LHCN-M2 (cell line): ENCODE results near the gene VIL1. TPM values are rescaled to one million over a fixed set of nuclear protein-coding genes. Genes with fewer than 3 reads are reported as not detected.

ENCODE experiments used
- DNase-seq: peaks from one replicate; pipeline ENCODE4 v3.0.0-alpha.2; 2012; ENCODE audit warnings: low read depth
- total RNA-seq: library from RNA; depleted of rRNA; stranded (reverse); fragments of >200 nt; gene quantifications from 2 replicates; pipeline ENCODE4 v1.2.3, GENCODE V29; 2014; rRNA removed

Gene VIL1
- total RNA-seq, 1 experiment from 2014 or later, result not detected

DNA sequence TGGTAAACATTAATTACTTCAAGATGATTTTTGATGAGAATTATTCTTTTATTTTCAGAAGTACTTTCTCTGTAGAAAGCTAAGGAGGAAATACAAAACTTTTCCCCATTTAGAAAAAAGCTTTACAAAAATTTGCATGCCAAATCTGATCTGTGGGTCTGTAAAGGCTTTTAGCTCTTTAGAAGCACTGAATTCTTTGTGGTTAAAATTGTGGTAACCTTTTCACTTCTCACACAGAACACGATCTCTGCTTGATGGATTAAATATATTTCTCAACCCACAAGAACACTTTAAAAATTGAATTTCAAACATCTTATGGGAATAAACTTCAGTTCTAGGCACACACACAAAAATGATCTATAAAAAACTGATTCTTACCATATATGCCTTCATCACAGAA, 63.7 kb downstream of the VIL1 start:
- peak; percentile 17 for DNase-seq

DNA sequence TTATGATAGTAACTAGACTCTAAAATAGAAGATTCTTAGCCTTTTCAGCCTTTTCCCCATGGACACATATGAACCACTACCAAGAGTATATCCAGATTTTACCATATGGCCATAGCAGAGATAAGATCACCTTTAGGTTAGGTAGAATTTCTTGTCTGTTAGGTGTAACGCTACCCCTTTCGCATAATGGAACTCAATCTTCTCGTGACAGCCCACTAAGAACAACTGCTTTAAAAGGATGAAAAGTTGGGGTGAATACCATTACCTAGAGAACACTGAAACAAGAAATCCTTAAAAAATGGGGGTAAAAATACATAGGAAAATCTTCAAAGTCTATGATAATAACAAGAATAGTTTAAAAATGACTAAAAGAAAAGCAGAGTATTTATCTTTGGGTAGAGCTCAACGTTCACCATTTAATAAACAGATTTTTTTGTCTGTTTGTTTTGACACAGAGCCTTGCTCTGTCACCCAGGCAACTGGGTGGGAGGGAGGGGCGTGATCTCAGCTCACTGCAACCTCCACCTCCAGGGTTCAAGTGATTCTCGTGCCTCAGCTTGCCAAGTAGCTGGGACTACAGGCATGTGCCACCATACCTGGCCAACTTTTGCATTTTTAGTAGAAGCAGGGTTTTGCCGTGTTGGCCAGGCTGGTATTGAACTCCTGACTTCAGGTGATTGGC, 67.2 kb downstream of the VIL1 start:
- DNase-seq, result no peak

DNA sequence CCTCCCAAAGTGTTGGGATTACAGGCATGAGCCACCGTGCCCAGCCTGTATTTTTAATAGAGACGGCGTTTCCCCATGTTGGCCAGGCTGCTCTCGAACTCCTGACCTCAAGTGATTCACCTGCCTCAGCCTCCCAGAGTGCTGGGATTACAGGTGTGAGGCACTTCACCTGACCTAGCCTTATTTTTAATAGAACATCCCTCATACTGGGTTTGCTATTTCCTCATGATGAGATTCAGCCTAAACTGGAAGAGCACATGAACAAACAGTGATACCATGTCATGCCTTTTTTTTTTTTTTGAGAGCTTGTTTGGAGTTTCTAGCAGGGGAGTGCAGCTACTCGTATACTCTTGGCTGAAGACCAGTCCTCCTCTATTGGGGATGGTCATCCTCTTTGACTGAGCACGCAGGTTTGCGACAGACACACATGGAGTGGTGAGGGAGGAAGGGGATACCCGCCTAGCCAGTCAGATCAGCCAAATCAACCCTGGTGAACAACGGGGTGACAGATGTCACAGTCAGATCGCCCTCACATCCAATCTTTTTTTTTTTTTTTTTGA, 81.7 kb downstream of the VIL1 start:
- no peak for DNase-seq

- no peak for DNase-seq
Observed at GRCh38 chr2:218501665-218502064, 82.7 kb downstream of the VIL1 start.

Other genes starting within 250 kb of the VIL1 start
- 499 and 526 TPM in 2 replicates for gene ARPC2, start 201.9 kb upstream of the VIL1 start, total RNA-seq
- 0.06 TPM in 1 of 2 replicates, not detected in the other for gene GPBAR1, start 158.1 kb upstream of the VIL1 start, total RNA-seq
- gene AAMP, start 149.0 kb upstream of the VIL1 start, total RNA-seq, result 168 and 170 TPM in 2 replicates
- 39.6 and 54.2 TPM in 2 replicates for gene PNKD, start 148.6 kb upstream of the VIL1 start, total RNA-seq
- 148 and 158 TPM in 2 replicates for gene TMBIM1, start 126.6 kb upstream of the VIL1 start, total RNA-seq
- not detected in 2 replicates for gene CATIP, start 62.3 kb upstream of the VIL1 start, total RNA-seq
- 0.11 and 0.13 TPM in 2 replicates for gene SLC11A1, start 36.9 kb upstream of the VIL1 start, total RNA-seq
- 69.7 and 74.1 TPM in 2 replicates for gene CTDSP1, start 19.3 kb upstream of the VIL1 start, total RNA-seq
- gene USP37, start 149.2 kb downstream of the VIL1 start, total RNA-seq, result 11.1 and 11.9 TPM in 2 replicates
- gene CNOT9, start 149.7 kb downstream of the VIL1 start, total RNA-seq, result 64.6 and 82.1 TPM in 2 replicates
- 6.6 and 9.5 TPM in 2 replicates for gene PLCD4, start 188.8 kb downstream of the VIL1 start, total RNA-seq
- 15.0 and 15.8 TPM in 2 replicates for gene ZNF142, start 240.5 kb downstream of the VIL1 start, total RNA-seq
- 38.3 and 50.6 TPM in 2 replicates for gene BCS1L, start 240.6 kb downstream of the VIL1 start, total RNA-seq